Left ventricle myocardium inferior (tissue), 1 donor: ENCODE results near the gene INO80D. TPM values are rescaled to one million over a fixed set of nuclear protein-coding genes. Genes with fewer than 3 reads are reported as not detected.

Experiments
- DNase-seq: peaks from one replicate; pipeline ENCODE4 v3.0.0-alpha.2; 2020
- H3K27ac ChIP-seq: fragments of 200-600 bp; replicated peaks from 2 replicates; pipeline ENCODE4 v1.8.0; 2021
- H3K27me3 ChIP-seq: fragments of 200-600 bp; 2 replicates; pipeline ENCODE4 v1.8.0; 2021; ENCODE audit warnings: low read depth
- H3K36me3 ChIP-seq: fragments of 200-600 bp; 2 replicates; pipeline ENCODE4 v1.8.0; 2021
- H3K4me1 ChIP-seq: fragments of 200-600 bp; 2 replicates; pipeline ENCODE4 v1.8.0; 2021
- H3K4me3 ChIP-seq: fragments of 200-600 bp; 2 replicates; pipeline ENCODE4 v1.8.0; 2021; ENCODE audit warnings: mild to moderate bottlenecking, moderate library complexity
- H3K9me3 ChIP-seq: fragments of 200-600 bp; replicated peaks from 2 replicates; pipeline ENCODE4 v1.8.0; 2021
- intact Hi-C: fragments of 100-400 bp; cut with micrococcal nuclease; formaldehyde crosslinking; loops from one replicate; pipeline ENCODE4 v1.11.0; 2022
- total RNA-seq: library from RNA; stranded (reverse); fragmentation: NEBNext Ultra II Directional; extraction: Animal tissue kit (Norgen Biotek cat#: 25700); gene quantifications from one replicate; pipeline ENCODE4 v1.2.1, GENCODE V29; 2021
- TF ChIP-seq, protein P1 (sequence below): fragments of 200-600 bp; IDR thresholded peaks from 2 replicates; pipeline ENCODE4 v1.8.0; 2021; ENCODE audit warnings: antibody characterized with exemption, mild to moderate bottlenecking, borderline replicate concordance
- donor health status: DM: no; HTN: yes; CAD: no; lungs with severe emphysema.

Gene INO80D
- total RNA-seq, 1 donor from 2014 or later, result 12.8 TPM

DNA sequence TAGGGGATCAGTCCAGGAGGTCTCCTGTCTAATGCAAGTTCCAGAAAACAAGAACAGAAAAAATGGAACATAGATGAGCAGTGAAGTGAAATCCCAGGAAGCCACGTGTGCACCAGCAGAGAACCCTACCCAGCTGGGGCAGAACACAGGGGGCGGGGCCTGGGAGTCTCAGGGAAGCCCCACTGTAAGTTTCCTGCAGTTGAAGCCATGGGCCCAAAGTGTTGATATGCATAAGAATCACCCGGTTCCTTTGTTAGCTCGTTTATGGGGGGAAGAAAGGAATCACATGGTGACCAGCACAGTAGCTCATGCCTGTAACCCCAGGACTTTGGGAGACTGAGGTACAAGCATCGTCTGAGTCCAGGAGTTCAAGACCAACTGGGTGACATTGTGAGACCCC, 131.3 kb downstream of the INO80D start:
- DNase-seq, result no peak
- Histone ChIP-seq H3K4me1 (no peaks in the 10 kb centered on the region), H3K4me3 (no peak overlapping the region), H3K36me3 (no peaks in the 10 kb centered on the region), H3K9me3 (peaks cover 11% of the 10 kb centered on the region), H3K27me3 (peaks cover under 1% of the 10 kb centered on the region), H3K27ac (no peak overlapping the region)
- TF ChIP-seq, protein P1, sequence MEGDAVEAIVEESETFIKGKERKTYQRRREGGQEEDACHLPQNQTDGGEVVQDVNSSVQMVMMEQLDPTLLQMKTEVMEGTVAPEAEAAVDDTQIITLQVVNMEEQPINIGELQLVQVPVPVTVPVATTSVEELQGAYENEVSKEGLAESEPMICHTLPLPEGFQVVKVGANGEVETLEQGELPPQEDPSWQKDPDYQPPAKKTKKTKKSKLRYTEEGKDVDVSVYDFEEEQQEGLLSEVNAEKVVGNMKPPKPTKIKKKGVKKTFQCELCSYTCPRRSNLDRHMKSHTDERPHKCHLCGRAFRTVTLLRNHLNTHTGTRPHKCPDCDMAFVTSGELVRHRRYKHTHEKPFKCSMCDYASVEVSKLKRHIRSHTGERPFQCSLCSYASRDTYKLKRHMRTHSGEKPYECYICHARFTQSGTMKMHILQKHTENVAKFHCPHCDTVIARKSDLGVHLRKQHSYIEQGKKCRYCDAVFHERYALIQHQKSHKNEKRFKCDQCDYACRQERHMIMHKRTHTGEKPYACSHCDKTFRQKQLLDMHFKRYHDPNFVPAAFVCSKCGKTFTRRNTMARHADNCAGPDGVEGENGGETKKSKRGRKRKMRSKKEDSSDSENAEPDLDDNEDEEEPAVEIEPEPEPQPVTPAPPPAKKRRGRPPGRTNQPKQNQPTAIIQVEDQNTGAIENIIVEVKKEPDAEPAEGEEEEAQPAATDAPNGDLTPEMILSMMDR, result no peak
- intact Hi-C loops, result no loop called here

DNA sequence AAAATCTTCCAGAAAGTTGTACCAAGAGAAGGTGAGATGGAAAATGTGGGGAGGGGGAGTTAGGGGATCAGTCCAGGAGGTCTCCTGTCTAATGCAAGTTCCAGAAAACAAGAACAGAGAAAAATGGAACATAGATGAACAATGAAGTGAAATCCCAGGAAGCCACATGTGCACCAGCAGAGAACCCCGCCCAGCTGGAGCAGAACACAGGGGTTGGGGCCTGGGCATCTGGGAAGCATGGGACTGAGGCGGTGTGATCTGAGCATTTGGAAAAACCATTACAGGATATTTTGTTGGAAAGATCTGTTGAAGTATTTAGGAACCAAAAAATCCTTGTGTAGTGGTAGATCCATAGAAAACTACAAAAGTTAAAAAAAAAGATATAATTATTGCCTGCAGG, 133.7 kb downstream of the INO80D start:
- intact Hi-C loops, result no loop called here
- Histone ChIP-seq H3K27ac (no peak overlapping the region), H3K4me3 (no peak overlapping the region), H3K36me3 (no peaks in the 10 kb centered on the region), H3K9me3 (peaks cover 11% of the 10 kb centered on the region), H3K4me1 (no peaks in the 10 kb centered on the region), H3K27me3 (peaks cover 9% of the 10 kb centered on the region)
- no peak for DNase-seq
- TF ChIP-seq, protein P1, result no peak

DNA sequence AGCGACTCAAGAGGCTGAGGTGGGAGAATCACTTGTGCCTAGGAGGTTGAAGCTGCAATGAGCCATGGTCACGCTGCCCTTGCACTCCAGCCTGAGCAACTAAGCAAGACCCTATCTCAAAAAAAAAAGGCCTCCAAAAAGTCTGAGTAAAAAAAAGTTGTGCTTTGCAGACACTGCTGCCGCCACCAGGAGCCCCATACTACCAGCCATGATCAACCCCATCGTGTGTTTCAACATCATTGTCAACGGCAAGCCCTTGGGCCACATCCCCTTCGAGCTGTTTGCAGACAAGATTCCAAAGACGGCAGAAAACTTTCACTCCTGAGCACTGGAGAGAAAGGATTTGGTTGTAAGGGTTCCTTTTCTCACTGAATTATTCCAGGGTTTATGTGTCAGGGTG, 137.1 kb downstream of the INO80D start:
- no peak overlapping the region for H3K4me3 ChIP-seq
- no peak overlapping the region for H3K27ac ChIP-seq
- DNase-seq, result no peak
- intact Hi-C loops, result no loop called here
- peaks cover 11% of the 10 kb centered on the region for H3K9me3 ChIP-seq
- H3K4me1 ChIP-seq, result no peaks in the 10 kb centered on the region
- peaks cover 21% of the 10 kb centered on the region for H3K27me3 ChIP-seq
- no peaks in the 10 kb centered on the region for H3K36me3 ChIP-seq
- TF ChIP-seq, protein P1, result no peak

DNA sequence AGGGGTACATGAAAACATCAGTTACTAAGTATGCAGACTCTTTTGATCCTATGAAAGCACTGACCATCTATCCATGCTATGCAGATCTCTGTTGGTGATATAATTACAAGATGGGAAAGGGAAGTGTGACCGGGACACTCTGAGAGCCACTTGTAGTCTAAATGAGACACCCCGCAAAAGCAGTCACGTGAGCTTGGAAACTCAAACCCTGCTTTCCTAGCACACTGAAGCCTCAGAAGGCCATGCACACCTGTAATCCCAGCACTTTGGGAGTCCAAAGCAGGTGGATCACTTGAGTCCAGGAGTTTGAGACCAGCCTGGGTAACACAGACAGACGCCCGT, 137.5 kb downstream of the INO80D start:
- H3K4me3 ChIP-seq, result no peak overlapping the region
- intact Hi-C loops, result no loop called here
- peaks cover 11% of the 10 kb centered on the region for H3K9me3 ChIP-seq
- no peak for DNase-seq
- TF ChIP-seq, protein P1, result no peak
- no peaks in the 10 kb centered on the region for H3K36me3 ChIP-seq
- no peak overlapping the region for H3K27ac ChIP-seq
- no peaks in the 10 kb centered on the region for H3K4me1 ChIP-seq
- peaks cover 21% of the 10 kb centered on the region for H3K27me3 ChIP-seq

DNA sequence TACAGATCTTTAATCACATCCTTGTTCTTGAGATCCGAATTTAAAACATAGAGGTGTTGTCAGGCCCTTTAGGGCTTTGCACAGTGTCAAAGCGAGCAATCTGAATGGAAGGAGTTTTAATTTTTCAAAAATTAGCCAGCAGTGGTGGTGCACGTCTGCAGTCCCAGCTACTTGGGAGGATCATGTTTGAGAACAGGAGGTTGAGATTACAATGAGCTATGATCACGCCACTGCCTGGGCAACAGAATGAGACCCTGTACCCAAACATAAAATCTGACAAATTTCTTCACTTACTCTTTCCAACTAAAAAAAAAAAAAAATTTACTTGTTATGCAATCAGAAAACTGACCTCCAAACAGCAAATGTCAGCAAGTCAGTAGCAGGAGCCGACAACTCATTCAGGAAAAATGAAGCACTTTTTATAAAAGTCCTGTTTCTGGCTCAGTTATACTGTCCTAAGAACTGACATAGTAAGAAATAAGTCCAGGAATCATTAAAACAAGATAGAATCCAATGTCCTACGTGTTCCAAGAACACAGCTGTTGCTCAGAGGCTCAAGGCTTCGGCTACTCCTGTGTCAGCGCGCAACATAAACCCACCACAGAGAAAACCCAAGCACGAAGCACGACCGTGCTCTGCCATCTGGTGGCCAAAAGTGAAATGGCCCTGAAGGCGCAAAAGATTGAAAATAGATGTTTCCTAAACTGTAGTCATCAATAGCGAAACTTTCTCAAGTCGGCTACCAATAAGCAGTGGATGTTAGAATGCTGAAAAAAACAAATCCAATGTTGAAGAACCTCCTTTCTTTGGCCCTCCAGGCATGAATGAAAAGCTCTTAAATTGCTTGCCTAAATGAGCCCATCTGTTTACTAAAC, 138.1 kb downstream of the INO80D start:
- no peaks in the 10 kb centered on the region for H3K4me1 ChIP-seq
- peaks cover 21% of the 10 kb centered on the region for H3K27me3 ChIP-seq
- H3K9me3 ChIP-seq, result peaks cover 11% of the 10 kb centered on the region
- TF ChIP-seq, protein P1, result peak; percentile 96
- no peaks in the 10 kb centered on the region for H3K36me3 ChIP-seq
- intact Hi-C loops, result no loop called here
- DNase-seq, result peak; percentile 65
- H3K4me3 ChIP-seq, result no peak overlapping the region
- peak overlapping the region; percentile 48 for H3K27ac ChIP-seq
